NOMO-1 treated with dmso at 0.1 percent for 144 hours (cell line): ENCODE data around the gene PLEKHG5.

Source experiments
- DNase-seq: peaks from one replicate; lab custom pipeline; 2025; ENCODE audit not compliant: unreplicated experiment; lab: John Stamatoyannopoulos, UW

PLEKHG5 gene

DNA sequence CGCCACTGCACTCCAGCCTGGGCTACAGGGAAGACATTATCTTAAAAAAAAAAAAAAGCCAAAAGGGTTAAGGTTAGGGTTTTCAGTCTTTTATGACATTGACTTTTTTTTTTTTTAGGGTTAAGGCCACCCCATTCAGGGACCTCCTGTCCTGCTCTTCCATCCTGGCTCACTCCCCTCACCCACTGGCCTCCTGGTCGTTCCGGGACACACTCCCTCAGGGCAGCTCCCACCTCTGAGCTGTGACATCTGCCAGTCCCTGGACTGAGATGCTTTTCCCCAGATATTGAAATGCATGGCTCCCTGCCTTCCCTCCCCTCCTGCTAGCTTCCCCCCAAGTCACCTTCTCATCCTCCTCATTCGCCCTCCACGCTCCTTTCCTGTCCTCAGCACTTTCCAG is 9.6 kb downstream of the PLEKHG5 start:
- DNase-seq, result no peak

DNA sequence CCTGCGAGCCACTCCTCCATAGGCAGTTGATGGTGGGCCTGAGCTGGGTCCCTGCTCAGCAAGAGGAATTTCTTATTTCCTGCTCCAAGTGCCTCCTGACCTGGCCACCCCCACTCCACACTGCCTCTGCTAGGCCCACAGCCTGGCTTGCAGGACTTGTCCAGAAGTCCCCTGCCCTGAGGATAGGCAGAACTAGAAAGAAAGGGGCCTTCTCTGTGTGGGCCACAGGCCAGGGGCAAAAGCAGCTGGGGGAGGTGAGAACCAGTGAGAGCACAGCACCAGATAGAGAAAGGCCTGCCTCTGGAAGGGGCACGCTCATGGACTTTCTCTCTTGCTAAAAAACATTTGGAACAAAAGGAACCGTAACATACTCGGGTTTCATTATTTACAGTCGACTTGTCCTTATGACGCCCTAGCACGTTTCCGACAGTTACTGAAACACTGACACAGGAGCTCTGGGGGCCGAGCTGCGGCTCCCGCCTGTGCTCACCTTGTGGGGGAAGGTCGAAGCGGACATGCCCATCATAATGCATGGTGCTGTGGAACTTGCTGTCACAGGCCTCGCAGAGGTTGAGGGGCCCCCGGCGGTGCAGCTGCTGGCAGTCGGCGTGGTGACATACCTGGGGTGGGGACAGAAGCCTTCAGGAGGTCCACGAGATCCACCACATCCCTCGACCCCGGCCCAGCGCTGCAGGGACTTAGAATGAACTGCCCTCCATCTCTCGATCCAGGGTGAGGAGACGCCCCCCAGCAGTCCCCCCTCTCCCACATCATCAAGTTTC is 14.2 kb downstream of the PLEKHG5 start:
- no peak for DNase-seq

DNA sequence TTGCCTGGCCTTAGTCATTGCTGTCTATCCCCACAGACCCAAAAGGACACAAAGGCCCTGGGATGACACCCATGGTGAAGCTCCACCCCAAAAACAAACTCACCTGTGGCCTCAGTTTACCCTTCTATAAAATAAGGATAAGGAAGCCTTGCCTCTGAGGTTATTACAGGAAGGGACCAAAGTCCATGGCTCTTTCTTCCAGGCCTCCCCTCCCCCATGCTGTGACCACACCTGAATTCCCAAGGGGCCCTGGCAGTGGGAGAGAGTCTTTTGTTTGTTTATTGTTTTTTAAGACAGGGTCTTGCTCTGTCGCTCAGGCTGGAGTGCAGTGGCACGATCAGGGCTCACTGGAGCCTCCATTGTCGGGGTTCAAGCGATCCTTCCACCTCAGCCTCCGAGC is 15.0 kb downstream of the PLEKHG5 start:
- DNase-seq, result no peak

GRCh38 chr1:6475381-6476133 is 15.9 kb downstream of the PLEKHG5 start:
- no peak for DNase-seq

- DNase-seq, result no peak
These were observed 16.6 kb downstream of the PLEKHG5 start for GRCh38 chr1:6474815-6475282.

DNA sequence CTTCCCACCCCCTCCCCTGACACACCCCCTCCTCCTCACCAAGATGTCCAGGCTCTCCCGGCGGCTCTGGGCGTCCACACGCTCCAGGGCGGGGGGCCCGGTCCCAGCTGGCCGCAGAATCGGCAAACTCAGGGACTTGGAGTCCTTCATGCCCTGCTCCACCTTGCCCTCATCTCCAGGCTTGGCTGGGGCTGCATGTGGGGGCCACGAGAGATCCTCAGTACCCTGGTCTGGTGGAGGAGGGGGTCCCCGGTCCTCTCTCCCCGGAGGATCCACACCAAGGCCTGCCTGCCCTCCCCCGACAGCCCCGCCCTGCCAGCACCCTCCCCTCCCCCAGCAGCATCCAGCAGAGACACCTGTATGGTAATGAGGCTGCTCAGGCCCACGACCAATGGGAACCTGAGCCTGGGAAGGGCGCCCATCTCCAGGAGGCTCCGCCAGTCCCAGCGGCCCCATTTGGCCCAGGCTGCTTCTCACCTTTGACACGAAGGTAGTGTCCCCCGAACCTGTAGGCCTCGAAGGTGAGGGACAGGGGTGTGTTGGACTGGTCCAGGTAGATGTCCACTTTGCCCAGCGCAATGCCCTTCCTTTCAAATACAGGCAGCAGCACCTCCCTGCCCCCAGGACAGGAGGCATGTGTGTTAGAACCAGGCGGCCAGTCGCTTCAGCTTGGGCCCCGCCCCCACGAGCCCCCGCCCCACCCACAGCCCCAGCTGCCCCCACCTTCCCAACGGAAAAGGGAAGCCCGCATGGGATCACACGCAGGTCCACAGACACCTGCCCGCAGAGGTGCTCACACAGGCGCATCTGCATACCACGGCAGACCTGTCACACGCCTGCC is 17.3 kb downstream of the PLEKHG5 start:
- DNase-seq, result no peak

DNA sequence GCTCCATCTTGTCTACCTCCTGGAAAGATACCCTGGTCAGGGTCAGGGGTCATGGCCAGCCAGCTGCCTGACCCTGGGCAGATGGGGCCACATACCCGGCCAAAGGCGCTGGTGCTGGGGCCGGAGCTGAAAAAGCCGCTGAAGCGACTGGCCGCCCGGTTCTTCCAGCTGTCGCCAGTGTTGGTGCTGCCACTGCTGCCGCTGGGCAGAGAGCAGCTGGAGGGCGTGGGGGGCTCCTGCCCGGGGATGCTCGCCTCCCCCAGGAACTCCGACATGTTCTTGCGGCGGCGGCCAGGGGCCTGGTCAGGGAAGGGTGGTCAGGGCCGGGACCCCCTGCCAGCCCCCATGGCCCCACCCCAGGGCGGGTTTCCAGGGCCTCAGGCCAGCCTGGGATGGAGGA is 18.3 kb downstream of the PLEKHG5 start:
- no peak for DNase-seq

DNA sequence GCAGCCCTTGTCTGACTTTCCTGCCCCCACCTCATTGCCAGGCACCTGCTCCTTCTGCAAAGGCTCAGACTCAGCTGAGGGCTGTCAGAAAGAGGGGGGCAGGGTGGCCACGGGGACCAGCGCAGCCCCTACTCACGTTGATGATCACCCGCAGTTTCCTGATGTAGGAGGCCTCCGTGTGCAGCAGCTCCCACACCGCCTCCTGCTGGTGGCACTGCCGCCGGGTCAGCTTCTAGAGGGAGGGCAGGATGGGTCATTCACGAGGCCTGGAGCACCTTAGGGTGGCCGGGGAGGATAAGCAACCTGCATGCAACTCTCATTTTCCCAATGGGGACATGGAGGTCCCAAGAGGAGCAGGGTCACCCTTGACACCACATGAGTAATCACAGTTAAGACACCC is 19.1 kb downstream of the PLEKHG5 start:
- DNase-seq, result no peak

- DNase-seq, result no peak
These were observed 19.5 kb downstream of the PLEKHG5 start for GRCh38 chr1:6471970-6472368.

- no peak for DNase-seq
These were observed 20.1 kb downstream of the PLEKHG5 start for GRCh38 chr1:6471086-6471969.

- DNase-seq, result no peak
These were observed 21.1 kb downstream of the PLEKHG5 start for GRCh38 chr1:6470132-6471085.

GRCh38 chr1:6468729-6469461 is 22.6 kb downstream of the PLEKHG5 start:
- no peak for DNase-seq

DNA sequence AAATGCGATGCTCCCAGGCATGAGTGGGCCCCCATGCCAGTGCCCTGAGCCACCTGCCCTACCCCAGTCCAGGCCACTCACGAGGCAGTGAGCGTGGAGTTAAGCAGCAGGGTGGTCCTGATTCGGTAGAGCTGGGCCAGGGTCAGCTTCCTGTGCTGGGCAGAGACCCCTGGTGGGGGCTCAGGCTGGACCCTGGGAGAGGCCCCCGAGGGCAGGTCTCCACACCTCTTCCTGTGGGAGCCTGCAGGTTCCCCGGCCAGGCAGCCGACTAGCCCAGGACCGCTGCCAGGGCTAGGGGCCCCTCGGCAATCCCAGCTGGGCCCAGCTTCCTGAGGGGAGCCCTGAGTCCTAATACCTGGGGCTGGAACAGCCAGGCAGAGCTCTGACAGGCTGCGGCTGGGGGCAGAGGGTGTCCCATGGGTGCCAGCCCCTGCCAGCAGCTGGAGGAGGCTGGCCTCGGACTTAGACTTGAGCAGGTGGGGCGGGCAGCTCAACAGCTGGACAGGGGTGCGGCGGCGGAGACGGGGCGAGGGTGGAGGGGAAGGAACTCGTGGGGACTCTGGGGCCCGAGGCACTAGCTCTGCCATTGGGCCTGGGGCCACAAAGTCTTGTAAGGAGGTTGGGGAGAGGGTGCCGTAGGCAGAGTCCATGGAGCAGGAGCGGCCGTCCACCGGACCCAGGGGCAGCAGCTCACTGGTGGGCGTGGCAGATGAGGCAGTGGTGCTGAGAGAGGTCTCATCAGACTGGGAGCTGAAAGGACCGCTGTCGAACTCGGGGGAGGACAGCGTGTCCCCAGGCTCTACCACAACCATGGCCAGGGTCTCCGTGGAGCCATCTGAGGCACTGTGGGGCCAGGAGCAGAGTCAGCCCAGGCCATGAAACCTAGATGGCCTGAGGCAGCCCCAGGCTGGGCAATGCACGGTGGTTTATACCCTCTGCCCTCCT is 23.5 kb downstream of the PLEKHG5 start:
- DNase-seq, result no peak

DNA sequence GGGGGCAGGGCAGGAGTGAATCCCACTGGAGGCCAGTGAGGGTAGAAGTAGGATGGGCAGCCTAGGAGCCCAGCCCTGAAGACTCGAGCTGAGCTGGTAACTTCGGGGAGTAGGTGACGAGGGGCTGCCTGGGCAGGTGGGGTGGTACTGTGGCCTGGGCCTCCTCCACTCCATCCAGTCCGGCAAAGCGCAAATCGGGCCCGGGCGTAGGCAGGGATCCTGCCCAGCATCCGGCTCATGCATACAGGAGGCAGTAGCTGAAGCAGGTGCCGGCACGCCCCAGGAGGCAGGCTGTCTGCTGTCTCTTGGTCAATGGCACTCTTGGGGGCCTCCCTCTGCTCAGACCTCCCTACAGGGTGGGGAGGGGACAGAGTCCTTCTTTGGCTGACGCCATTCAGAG is 24.2 kb downstream of the PLEKHG5 start:
- DNase-seq, result no peak

DNA sequence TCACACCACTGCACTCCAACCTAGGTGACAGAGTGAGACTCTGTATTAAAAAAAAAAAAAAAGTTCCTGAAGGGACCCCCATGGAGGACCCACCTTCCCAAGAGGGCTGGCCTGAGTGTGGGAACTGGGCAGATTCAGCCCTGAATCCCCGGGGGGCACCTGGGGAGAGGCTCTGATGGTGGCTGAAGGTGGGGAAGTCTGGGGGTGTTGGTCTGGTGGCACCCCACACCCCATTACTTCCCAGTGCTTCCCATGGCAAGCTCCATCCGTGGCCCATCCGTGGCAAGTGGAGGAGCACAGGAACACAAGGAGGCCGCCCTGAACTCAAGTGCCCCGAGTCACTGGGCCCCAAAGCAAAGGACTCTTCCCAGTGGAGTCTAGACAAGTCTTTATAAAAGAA is 24.7 kb downstream of the PLEKHG5 start:
- DNase-seq, result no peak

- no peak for DNase-seq
These were observed 25.4 kb downstream of the PLEKHG5 start, which contains the start of gene TNFRSF25 for GRCh38 chr1:6466023-6466422. Gene TNFRSF25 (minus strand): TSS chr1:6466173. CDS start chr1:6466107, 66 bp downstream.

- DNase-seq, result no peak
These were observed 25.9 kb downstream of the PLEKHG5 start for GRCh38 chr1:6465461-6466005.
